Measurements from ENCODE around the gene LPIN3. TPM values are rescaled to one million over a fixed set of nuclear protein-coding genes. Genes with fewer than 3 reads are reported as not detected.
A peak's percentile ranks its signal among the peaks of the same experiment; 100 is the strongest.

The LPIN3 gene
- polyA plus RNA-seq, 3 donors: 0.01 TPM; not detected in 2

GRCh38 chr20:41367956-41368355 lies 27.3 kb downstream of the LPIN3 start:
- Histone ChIP-seq H3K27me3 (ENCODE audit: control insufficient read depth in 2 of 2, insufficient read depth in 2 of 2, low read length in 2 of 2) (peaks cover 17 to 37% of the 10 kb centered on the region in 2 donors), H3K27ac (ENCODE audit: low read depth in 1 of 2, low read length in 2 of 2) (no peak overlapping the region), H3K79me2 (ENCODE audit: insufficient read depth, low read length) (no peaks in the 10 kb centered on the region), H2AFZ (ENCODE audit: insufficient read depth, low read depth, low read length, poor library complexity, severe bottlenecking) (no peak overlapping the region), H3K9ac (ENCODE audit: insufficient read depth, low read length, poor library complexity, severe bottlenecking) (no peak overlapping the region), H4K20me1 (ENCODE audit: insufficient read depth, low read length) (no peaks in the 10 kb centered on the region), H3K4me2 (replicated peaks; ENCODE audit: extremely low read depth, low read length, poor library complexity, severe bottlenecking) (no peak overlapping the region), H3K9me3 (replicated peaks in 1 of 2; ENCODE audit: control insufficient read depth in 1 of 2, insufficient read depth in 1 of 2, low read length in 2 of 2) (peaks cover 12 to 20% of the 10 kb centered on the region in 2 donors), H3K36me3 (replicated peaks in 1 of 2; ENCODE audit: control insufficient read depth in 1 of 2, insufficient read depth in 2 of 2, low read length in 2 of 2) (no peaks in the 10 kb centered on the region), H3K4me1 (ENCODE audit: control insufficient read depth in 1 of 2, insufficient read depth in 2 of 2, low read length in 2 of 2) (no peaks in the 10 kb centered on the region), H3K4me3 (replicated peaks in 1 of 3; ENCODE audit: low read depth in 2 of 3, low read length in 3 of 3) (no peak overlapping the region)
- Mint-ChIP-seq H3K9me3 (peaks cover 4 to 31% (median 24%) of the 10 kb centered on the region in 7 donors), H3K4me1 (peaks cover 4% of the 10 kb centered on the region), H3K4me3 (peak overlapping the region in 1 of 2 donors; percentile 84), H3K27ac (no peak overlapping the region), H3K27me3 (ENCODE audit: low read depth in 3 of 3) (peaks cover 38 to 71% (median 45%) of the 10 kb centered on the region in 3 donors), H3K36me3 (no peaks in the 10 kb centered on the region)
- TF ChIP-seq CTCF (IDR thresholded peaks at IDR 0.05): no peak
- WGBS (ENCODE audit: insufficient coverage): 74% methylated on average over 2 of the region's 3 CpGs
- no peak for DNase-seq
- intact Hi-C loops (cut with micrococcal nuclease): no loop called here

- no CpG with 5 or more reads among the region's 2 CpGs for WGBS (ENCODE audit: insufficient coverage)
- Histone ChIP-seq H3K27me3 (ENCODE audit: control insufficient read depth in 2 of 2, insufficient read depth in 2 of 2, low read length in 2 of 2) (peaks cover 17 to 36% of the 10 kb centered on the region in 2 donors), H3K4me3 (replicated peaks in 1 of 3; ENCODE audit: low read depth in 2 of 3, low read length in 3 of 3) (no peak overlapping the region), H3K9me3 (replicated peaks in 1 of 2; ENCODE audit: control insufficient read depth in 1 of 2, insufficient read depth in 1 of 2, low read length in 2 of 2) (peaks cover 12 to 20% of the 10 kb centered on the region in 2 donors), H3K27ac (ENCODE audit: low read depth in 1 of 2, low read length in 2 of 2) (no peak overlapping the region), H3K79me2 (ENCODE audit: insufficient read depth, low read length) (no peaks in the 10 kb centered on the region), H3K9ac (ENCODE audit: insufficient read depth, low read length, poor library complexity, severe bottlenecking) (no peak overlapping the region), H3K36me3 (replicated peaks in 1 of 2; ENCODE audit: control insufficient read depth in 1 of 2, insufficient read depth in 2 of 2, low read length in 2 of 2) (no peaks in the 10 kb centered on the region), H4K20me1 (ENCODE audit: insufficient read depth, low read length) (no peaks in the 10 kb centered on the region), H3K4me2 (replicated peaks; ENCODE audit: extremely low read depth, low read length, poor library complexity, severe bottlenecking) (no peak overlapping the region), H3K4me1 (ENCODE audit: control insufficient read depth in 1 of 2, insufficient read depth in 2 of 2, low read length in 2 of 2) (no peaks in the 10 kb centered on the region), H2AFZ (ENCODE audit: insufficient read depth, low read depth, low read length, poor library complexity, severe bottlenecking) (no peak overlapping the region)
- no peak for DNase-seq
- Mint-ChIP-seq H3K9me3 (peaks cover 4 to 34% (median 25%) of the 10 kb centered on the region in 7 donors), H3K4me1 (peaks cover 4% of the 10 kb centered on the region), H3K4me3 (no peak overlapping the region), H3K27ac (peak overlapping the region in 1 of 7 donors; percentile 70), H3K36me3 (no peaks in the 10 kb centered on the region), H3K27me3 (ENCODE audit: low read depth in 3 of 3) (peaks cover 38 to 71% (median 46%) of the 10 kb centered on the region in 3 donors)
- no peak for TF ChIP-seq CTCF (IDR thresholded peaks at IDR 0.05)
- intact Hi-C loops (cut with micrococcal nuclease): no loop called here
These were observed 29.1 kb downstream of the LPIN3 start for GRCh38 chr20:41369673-41370072.
